GM21526 (cell line): ENCODE data around the gene POU2F3.

Source experiments
- ATAC-seq: cut with Tn5 transposase; IDR thresholded peaks from one replicate; pipeline ENCODE4 v1.9.1; 2021; ENCODE audit warnings: moderate library complexity; ENCODE audit not compliant: unreplicated experiment, low FRiP score

Gene POU2F3

DNA sequence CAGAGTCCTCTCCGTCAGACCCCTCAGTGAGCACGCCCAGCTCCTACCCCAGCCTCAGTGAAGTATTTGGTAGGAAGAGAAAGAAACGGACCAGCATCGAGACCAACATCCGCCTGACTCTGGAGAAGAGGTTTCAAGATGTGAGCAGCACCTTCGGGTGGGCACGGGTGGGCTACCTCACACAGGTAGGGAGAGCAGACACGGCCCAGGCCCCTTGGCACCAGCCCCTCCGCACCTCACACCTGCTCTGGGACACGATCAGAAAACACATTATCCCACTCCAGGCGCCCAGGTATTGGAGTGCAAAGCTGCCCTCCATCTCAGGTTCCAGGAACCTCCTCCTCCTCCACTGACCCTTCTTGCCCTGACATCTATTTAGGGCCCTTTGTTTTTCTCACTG, 67.5 kb downstream of the POU2F3 start:
- ATAC-seq: no peak

- ATAC-seq: no peak
These were observed 68.1 kb downstream of the POU2F3 start for GRCh38 chr11:120308081-120308480.

- ATAC-seq: no peak
These were observed 70.9 kb downstream of the POU2F3 start for GRCh38 chr11:120310870-120311269.

DNA sequence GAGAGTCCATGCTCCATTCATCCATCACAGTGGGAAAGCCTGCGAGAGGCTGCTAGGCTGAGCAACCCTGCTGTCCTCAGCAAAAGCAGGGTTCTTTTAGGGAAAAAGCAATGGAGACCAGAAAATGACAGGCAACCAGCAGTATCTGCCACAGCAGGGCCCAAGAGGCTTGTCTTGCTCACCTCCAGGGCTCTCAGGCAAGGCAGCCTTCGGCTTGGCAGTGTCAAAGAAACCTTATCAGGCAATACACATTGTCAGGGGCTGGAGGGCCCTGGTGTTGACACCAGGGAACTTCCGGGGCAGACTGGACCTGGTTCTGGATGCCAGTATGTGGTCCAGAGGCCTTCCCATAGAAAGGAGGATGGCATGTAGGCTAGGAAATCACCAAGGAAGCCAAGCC, 74.9 kb downstream of the POU2F3 start:
- no peak for ATAC-seq

DNA sequence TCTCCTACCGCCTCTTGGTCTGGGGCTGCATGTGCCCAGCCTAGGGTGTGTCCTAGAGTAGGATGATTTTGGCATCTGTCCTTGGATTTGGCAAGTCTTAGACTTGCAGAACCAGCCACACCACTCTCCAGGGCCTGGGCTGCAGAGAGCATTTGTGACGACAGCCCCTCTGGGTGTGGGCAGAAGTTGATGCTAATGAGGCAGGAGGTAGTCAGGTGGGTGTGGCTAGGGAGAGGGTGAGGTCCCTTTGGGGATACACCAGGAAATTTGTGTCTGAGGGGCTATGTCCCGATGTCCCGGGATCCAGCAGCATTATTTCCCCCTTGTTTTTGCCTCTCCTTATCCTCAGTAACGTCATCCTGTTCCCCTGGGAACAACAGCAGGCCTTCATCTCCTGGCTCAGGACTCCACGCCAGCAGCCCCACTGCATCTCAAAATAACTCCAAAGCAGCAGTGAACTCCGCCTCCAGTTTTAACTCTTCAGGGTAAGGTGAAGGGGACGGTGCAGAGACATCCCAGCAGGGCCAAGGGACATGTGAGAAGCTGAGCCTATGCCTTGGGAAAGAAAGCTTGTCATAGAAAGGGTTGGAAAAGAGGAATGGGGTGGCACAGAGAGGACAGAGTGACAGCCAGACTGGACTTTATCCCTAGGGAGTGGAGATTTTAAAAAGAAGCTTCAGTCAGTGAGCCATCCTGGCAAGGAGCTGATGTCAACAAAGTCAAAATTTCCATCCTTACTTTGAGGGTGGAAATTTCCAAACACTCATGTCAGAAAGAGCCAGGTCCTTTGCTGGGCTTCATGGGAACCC, 77.1 kb downstream of the POU2F3 start:
- no peak for ATAC-seq

DNA sequence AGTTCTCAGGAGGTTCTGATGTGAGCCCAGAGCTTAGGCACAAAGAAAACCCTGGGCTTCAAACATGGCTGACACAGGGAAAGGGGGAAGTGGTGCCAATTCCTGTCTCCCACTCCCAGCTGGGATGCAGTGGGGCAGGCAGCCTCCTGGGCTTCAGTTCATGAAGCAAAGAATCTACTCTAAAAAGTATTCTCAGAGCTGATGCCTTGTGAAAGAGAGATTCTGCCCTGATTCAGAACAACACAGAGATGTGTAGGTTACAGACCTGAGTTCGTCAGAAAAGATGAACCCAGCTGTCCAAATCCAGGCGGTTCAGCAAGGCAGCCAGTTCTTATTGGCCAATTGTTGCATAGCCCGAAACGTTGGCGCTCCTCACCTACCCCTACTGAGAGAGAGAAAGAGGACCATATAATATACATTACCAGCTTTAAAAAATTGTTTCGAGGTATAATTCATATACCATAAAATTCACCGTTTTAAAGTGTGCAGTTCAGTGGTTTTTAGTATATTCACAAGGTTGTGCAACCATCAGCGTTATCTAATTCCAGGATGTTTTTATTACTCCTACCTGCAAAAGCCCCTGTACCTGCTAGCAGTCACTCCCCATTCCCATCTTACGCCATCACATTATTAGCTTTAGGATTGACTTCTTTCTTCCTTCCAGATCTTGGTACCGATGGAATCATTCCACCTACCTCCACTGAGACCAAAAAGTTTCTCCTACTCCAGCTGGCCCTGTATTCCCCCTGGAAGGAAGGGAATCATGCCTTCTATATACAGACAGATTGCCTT, 77.9 kb downstream of the POU2F3 start:
- no peak for ATAC-seq

DNA sequence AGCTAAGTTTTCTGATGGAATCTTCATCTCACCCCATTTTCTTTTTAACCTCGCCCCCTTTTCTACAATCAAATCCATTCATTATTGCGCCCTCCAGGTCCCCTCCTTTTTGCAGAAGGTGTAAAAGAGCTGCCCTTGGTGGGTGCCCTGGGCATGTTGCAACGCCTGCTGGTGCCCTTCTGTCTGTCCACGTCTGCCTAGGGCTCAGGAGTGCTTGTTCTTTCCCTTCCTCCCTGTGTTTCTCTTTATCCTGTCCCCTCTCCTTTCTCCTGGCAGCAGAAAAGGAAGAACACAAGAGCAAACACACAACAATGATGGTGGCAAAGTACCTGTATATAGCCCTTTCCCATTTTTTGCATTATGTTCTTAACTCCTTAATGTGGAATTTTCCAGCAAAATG, 79.0 kb downstream of the POU2F3 start:
- ATAC-seq: no peak

DNA sequence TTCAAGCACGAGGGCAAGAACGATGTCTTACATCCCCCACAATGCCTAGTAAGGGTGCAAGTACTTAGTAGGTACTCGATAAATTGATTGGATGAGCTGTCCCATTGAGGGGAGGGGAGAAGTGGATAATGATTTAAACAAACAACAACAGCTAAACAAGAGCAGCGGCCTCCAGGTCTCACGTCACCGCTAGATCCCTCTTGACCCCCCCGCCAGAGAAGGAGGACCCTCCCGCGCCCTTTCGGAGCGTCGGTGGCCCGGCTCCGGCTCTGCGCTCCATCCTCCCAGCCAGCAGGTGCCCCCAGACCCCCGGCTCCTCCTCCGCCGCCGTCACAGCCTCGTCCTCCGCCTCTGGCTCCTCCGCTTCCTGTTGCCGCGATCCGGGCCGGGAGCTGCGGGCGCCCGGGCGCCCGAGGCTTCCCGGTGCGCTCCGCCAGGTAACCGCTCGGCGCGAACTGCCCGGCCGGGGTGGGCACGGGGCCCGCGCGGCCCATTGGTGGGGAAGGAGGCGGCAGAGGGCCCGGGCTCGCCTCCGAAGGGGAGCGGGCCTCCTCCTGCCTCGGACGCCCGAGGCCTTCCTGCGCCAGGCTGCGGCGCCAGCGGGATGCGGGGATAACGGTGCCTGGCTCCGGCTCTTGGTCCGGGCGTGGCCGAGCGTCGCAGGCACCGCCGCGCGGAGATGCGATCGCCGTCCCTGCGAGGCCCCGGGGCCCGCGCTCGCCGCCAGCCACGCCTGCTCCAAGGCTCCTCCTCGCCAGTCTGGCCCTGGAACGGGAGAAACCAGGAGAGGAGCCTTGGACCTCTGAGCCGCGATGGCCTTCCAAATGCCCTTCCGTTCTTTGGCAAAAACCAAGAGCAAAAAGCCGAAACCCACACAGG, 85.2 kb downstream of the POU2F3 start, which contains the start of gene TLCD5:
TLCD5 (plus strand) TSS at position 368 of the 879 bp plus-strand sequence. CDS start 2,143 bp downstream, outside the sequence.
- no peak for ATAC-seq

- ATAC-seq: no peak
These were observed 86.3 kb downstream of the POU2F3 start for GRCh38 chr11:120326228-120326627.

DNA sequence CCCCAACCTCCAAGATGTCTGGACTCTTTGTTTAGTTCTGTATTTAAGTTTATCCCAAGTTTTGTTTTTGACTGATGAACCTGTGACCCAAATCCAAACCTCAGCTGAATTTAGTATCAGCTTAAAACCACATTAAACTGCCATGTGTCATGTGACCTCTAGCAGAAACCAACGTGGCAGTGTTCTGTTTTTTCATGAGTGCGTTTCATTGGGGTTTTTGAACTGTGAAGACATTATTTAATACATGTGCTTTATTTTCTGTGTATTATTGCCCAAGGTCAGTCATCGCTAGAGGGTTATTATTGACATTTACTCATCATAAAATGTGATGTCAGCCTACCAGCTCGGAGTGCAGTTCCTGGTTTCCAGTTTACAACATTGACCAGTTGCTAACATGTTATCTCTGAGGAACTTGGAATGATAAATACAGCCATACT, 86.9 kb downstream of the POU2F3 start:
- no peak for ATAC-seq

- ATAC-seq: no peak
These were observed 87.4 kb downstream of the POU2F3 start for GRCh38 chr11:120327311-120327710.

DNA sequence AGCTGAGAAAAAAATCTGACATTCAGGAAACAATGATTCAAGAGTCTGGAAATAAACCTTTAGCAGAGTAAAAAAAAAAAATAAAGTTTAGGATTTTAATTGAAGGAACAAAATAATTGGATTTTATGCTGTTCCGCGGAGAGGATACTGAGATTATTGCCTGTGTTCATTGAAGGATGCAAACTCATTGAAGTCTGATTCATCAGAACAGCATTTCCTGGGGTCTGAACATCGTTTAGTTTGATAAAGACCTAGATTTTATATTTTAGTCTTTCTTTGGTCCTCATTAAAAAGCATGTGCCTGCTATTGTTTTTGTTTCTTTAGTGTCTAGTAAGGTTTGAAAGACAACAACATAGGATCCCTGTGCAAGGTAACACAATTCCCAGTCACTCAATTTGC, 89.6 kb downstream of the POU2F3 start:
- ATAC-seq: no peak

GRCh38 chr11:120330045-120330444, 90.1 kb downstream of the POU2F3 start:
- no peak for ATAC-seq

DNA sequence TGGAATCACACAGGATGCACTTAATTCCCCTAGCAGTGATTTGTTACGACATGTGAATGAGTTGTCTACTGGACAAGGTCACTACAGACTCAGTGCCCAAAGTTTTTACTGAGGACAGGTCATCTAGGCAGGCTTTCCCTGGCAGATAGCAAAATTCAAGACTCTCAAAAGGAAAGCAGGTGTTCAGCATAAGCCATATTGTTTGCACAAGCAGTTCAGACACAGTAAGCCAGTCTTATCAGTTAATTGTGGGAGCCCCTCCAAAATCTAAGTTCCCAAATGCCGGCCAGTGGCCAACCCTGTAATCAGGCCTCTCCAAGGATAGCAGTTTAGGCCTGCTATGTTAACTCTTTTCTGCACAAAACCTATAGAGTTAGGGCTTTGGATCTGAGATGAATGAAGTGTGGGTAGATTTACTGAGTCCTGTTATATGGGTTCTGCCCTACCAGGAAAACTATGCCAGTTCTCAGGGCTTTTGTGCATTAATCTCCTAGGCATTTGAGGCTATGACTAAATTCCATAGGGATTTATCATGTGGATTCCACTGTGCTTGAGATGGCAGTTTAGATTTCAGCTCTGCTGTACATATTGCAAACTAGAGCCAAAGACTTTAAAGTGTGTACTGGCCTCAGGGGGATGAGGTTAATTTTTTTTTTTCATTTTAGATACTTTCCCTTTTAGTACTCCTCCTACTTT, 91.5 kb downstream of the POU2F3 start:
- ATAC-seq: no peak

- no peak for ATAC-seq
These were observed 93.1 kb downstream of the POU2F3 start for GRCh38 chr11:120332822-120333716.

GRCh38 chr11:120333801-120334200, 93.9 kb downstream of the POU2F3 start:
- ATAC-seq: no peak

DNA sequence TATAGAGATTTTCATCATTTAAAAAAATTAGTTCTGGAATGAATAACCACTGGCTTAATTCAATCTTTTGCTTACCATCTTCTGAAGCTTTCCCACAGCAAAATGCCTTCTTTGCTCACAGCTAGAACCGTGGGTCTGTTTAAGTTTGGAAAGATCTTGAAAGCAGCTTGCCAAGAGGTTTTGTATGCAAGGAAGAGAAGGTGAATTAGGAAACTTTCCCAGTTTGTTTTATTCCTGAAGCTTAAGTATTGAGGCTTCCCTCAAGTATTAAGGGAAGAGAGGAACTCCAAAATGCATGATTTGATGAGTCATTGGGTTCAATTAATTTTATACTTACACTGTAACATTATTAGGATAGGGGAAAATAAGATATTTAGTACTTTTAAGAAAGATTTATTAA, 94.4 kb downstream of the POU2F3 start:
- no peak for ATAC-seq

GRCh38 chr11:120334894-120335462, 95.0 kb downstream of the POU2F3 start:
- no peak for ATAC-seq

DNA sequence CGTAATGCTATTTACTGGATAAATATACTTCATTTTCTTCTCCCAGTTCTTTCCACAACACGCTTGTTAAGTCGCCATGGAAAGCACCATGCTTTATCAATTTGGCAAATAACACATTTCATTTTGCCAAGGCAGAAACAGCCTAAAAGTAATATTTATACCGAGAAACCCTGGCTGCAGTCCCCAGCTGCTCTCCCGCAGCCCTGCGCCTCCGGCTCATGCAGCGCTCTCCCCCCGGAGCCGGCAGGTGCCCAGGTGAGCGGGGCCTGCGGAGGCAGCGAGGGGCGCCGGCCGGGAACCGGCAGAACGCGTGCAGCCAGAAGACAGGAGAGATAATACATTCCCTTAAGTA, 95.6 kb downstream of the POU2F3 start:
- peak; percentile 22 for ATAC-seq
